H9 (cell line): ENCODE results near the gene C1QA. TPM values are rescaled to one million over a fixed set of nuclear protein-coding genes. Genes with fewer than 3 reads are reported as not detected.

ENCODE experiments used
- DNase-seq: peaks from one replicate; pipeline ENCODE4 v3.0.0-alpha.2; 2017
- H2AFZ ChIP-seq: one replicate; pipeline ENCODE4 v1.6.1; 2013; ENCODE audit warnings: mild to moderate bottlenecking, low read length, control low read depth, moderate library complexity
- H2AK5ac ChIP-seq: 2 replicates; pipeline ENCODE4 v1.6.1; 2013; ENCODE audit warnings: low read length, control low read depth, mixed read lengths; ENCODE audit not compliant: insufficient read length
- H2BK120ac ChIP-seq: one replicate; pipeline ENCODE4 v1.6.1; 2013; ENCODE audit warnings: low read depth, mild to moderate bottlenecking, low read length, control low read depth, inconsistent platforms; ENCODE audit not compliant: poor library complexity, severe bottlenecking
- H2BK12ac ChIP-seq: 2 replicates; pipeline ENCODE4 v1.6.1; 2013; ENCODE audit warnings: low read length, control low read depth, mixed read lengths, low read depth; ENCODE audit not compliant: insufficient read length
- H2BK15ac ChIP-seq: 2 replicates; pipeline ENCODE4 v1.6.1; 2013; ENCODE audit warnings: low read depth, low read length, control low read depth
- H2BK20ac ChIP-seq: one replicate; pipeline ENCODE4 v1.6.1; 2013; ENCODE audit warnings: low read depth, mild to moderate bottlenecking, low read length, control low read depth, inconsistent platforms; ENCODE audit not compliant: poor library complexity, severe bottlenecking
- H2BK5ac ChIP-seq: 2 replicates; pipeline ENCODE4 v1.6.1; 2013; ENCODE audit warnings: low read length, control low read depth, mixed read lengths; ENCODE audit not compliant: insufficient read length
- H3K14ac ChIP-seq: 2 replicates; pipeline ENCODE4 v1.6.1; 2013; ENCODE audit warnings: low read length, control low read depth; ENCODE audit not compliant: insufficient read depth
- H3K18ac ChIP-seq: 2 replicates; pipeline ENCODE4 v1.6.1; 2013; ENCODE audit warnings: low read depth, mild to moderate bottlenecking, mixed read lengths, low read length, control low read depth; ENCODE audit not compliant: insufficient read length
- H3K23ac ChIP-seq: 2 replicates; pipeline ENCODE4 v1.6.1; 2013; ENCODE audit warnings: low read length, control low read depth, mixed read lengths, low read depth; ENCODE audit not compliant: insufficient read length
- H3K23me2 ChIP-seq: 2 replicates; pipeline ENCODE4 v1.6.1; 2013; ENCODE audit warnings: low read depth, mild to moderate bottlenecking, mixed read lengths, low read length, control low read depth; ENCODE audit not compliant: insufficient read length, poor library complexity, severe bottlenecking
- H3K27ac ChIP-seq: 2 replicates; pipeline ENCODE4 v1.5.1; 2013; ENCODE audit warnings: low read length, control low read depth, mixed read lengths, low read depth; ENCODE audit not compliant: insufficient read length
- H3K27me3 ChIP-seq: 2 replicates; pipeline ENCODE4 v1.6.1; 2013; ENCODE audit warnings: low read length, control low read depth, inconsistent platforms; ENCODE audit not compliant: insufficient read depth
- H3K4ac ChIP-seq: 2 replicates; pipeline ENCODE4 v1.6.1; 2013; ENCODE audit warnings: low read depth, mild to moderate bottlenecking, control low read depth, inconsistent platforms, low read length, moderate library complexity
- H3K4me1 ChIP-seq: 2 replicates; pipeline ENCODE4 v1.6.1; 2013; ENCODE audit warnings: low read length, control low read depth, inconsistent platforms; ENCODE audit not compliant: insufficient read depth
- H3K4me2 ChIP-seq: 2 replicates; pipeline ENCODE4 v1.6.1; 2013; ENCODE audit warnings: low read length, control low read depth, mixed read lengths; ENCODE audit not compliant: insufficient read length, insufficient read depth
- H3K56ac ChIP-seq: 2 replicates; pipeline ENCODE4 v1.6.1; 2013; ENCODE audit warnings: low read depth, mild to moderate bottlenecking, mixed read lengths, low read length, control low read depth; ENCODE audit not compliant: insufficient read length
- H3K79me1 ChIP-seq: 2 replicates; pipeline ENCODE4 v1.6.1; 2013; ENCODE audit warnings: low read depth, mild to moderate bottlenecking, moderate library complexity, low read length, control low read depth, inconsistent platforms; ENCODE audit not compliant: insufficient read depth, poor library complexity, severe bottlenecking
- H3K79me2 ChIP-seq: 2 replicates; pipeline ENCODE4 v1.6.1; 2013; ENCODE audit warnings: low read length, control low read depth, inconsistent platforms; ENCODE audit not compliant: insufficient read depth
- H3K9ac ChIP-seq: 2 replicates; pipeline ENCODE4 v1.6.1; 2013; ENCODE audit warnings: low read length, control low read depth, mixed read lengths; ENCODE audit not compliant: insufficient read length; ENCODE audit errors: extremely low read depth
- H3K9me3 ChIP-seq: one replicate; pipeline ENCODE4 v1.6.1; 2013; ENCODE audit warnings: low read depth, low read length, inconsistent platforms; ENCODE audit not compliant: control insufficient read depth
- H3T11ph ChIP-seq: one replicate; pipeline ENCODE4 v1.6.1; 2013; ENCODE audit warnings: mild to moderate bottlenecking, low read length, control low read depth, inconsistent platforms
- H4K20me1 ChIP-seq: one replicate; pipeline ENCODE4 v1.6.1; 2013; ENCODE audit not compliant: control insufficient read depth, insufficient read length, insufficient read depth
- H4K5ac ChIP-seq: 2 replicates; pipeline ENCODE4 v1.6.1; 2013; ENCODE audit warnings: low read depth, mild to moderate bottlenecking, mixed read lengths, low read length, control low read depth; ENCODE audit not compliant: insufficient read length
- H4K8ac ChIP-seq: replicated peaks from 2 replicates; pipeline ENCODE4 v1.6.1; 2013; ENCODE audit warnings: low read length, control low read depth, mixed read lengths, low read depth; ENCODE audit not compliant: insufficient read length
- H4K91ac ChIP-seq: 2 replicates; pipeline ENCODE4 v1.6.1; 2013; ENCODE audit warnings: low read depth, mild to moderate bottlenecking, moderate library complexity, mixed read lengths, low read length, control low read depth; ENCODE audit not compliant: insufficient read length
- H3K27ac Mint-ChIP-seq, 3 experiments: 2 replicates in 2 of 3; 3 replicates in 1 of 3; pipeline ENCODE4 v1.8.0; 2020 to 2021; ENCODE audit warnings: mixed read lengths in 3 of 3, mild to moderate bottlenecking in 1 of 3, moderate library complexity in 1 of 3
- H3K27me3 Mint-ChIP-seq: 2 replicates; pipeline ENCODE4 v1.8.0; 2021; ENCODE audit warnings: low read depth, mild to moderate bottlenecking, moderate library complexity, mixed read lengths
- H3K36me3 Mint-ChIP-seq, 3 experiments: 2 replicates in 2 of 3; 3 replicates in 1 of 3; pipeline ENCODE4 v1.8.0; 2020 to 2021; ENCODE audit warnings: low read depth in 3 of 3, mixed read lengths in 3 of 3; ENCODE audit not compliant: insufficient read depth in 1 of 3
- H3K4me1 Mint-ChIP-seq, 2 experiments: 2 replicates each; pipeline ENCODE4 v1.8.0; 2020; ENCODE audit warnings: mixed read lengths in 2 of 2
- H3K4me3 Mint-ChIP-seq, 2 experiments: 2 replicates in 1 of 2; 3 replicates in 1 of 2; pipeline ENCODE4 v1.8.0; 2020 to 2021; ENCODE audit warnings: mild to moderate bottlenecking in 2 of 2, mixed read lengths in 2 of 2, moderate library complexity in 1 of 2
- H3K9me3 Mint-ChIP-seq, 2 experiments: 2 replicates in 1 of 2; 3 replicates in 1 of 2; pipeline ENCODE4 v1.8.0; 2020; ENCODE audit warnings: mild to moderate bottlenecking in 2 of 2, mixed read lengths in 2 of 2, moderate library complexity in 1 of 2
- WGBS: extraction: QIAGEN DNeasy Blood & Tissue Kit; methylation state at CpG from one replicate; pipeline ENCODE4 v1.1.7; 2013; ENCODE audit warnings: missing lambda C conversion rate, low lambda C conversion rate, mixed read lengths; ENCODE audit not compliant: insufficient read length; ENCODE audit errors: extremely low coverage; 5-methylcytosine and 5-hydroxymethylcytosine counted together
- total RNA-seq: library from RNA; stranded (reverse); gene quantifications from 2 replicates; pipeline ENCODE4 v1.2.1, GENCODE V29; 2021
- TF ChIP-seq, protein P1 (sequence below): fragments of 200-600 bp; sonication (generic); conservative IDR thresholded peaks from 3 replicates; pipeline ENCODE4 v1.8.0; 2021; ENCODE audit warnings: antibody characterized with exemption, mild to moderate bottlenecking

Gene C1QA
- total RNA-seq, 1 experiment from 2014 or later: not detected

DNA sequence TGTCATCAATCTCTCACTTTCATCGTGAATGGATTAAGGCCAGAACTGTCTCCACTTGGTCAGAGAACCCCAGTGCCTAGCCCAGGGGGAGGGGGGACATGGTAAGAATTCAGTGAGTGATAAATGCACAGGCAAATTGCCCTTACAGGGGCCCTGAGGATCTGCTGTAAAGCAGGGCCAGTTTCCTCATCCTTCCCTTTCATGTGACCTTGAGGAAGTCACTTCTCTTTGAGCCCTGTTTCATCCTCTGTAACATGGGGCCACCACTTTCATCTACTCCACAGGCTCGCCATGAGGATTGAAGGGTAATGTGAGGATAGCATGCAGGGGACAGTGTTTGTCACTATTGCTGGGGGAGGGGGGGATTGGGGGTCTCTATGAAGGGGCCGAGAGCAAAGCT, 28.1 kb upstream of the C1QA start:
- Histone ChIP-seq H3K56ac (no peak overlapping the region), H3K14ac (no peak overlapping the region), H2BK5ac (no peak overlapping the region), H2BK12ac (no peak overlapping the region), H2AK5ac (no peak overlapping the region), H4K5ac (no peak overlapping the region), H2BK120ac (no peak overlapping the region), H3T11ph (no peak overlapping the region), H3K9me3 (no peaks in the 10 kb centered on the region), H2AFZ (no peak overlapping the region), H4K20me1 (no peaks in the 10 kb centered on the region), H3K23me2 (no peaks in the 10 kb centered on the region), H4K8ac (no peak overlapping the region), H3K9ac (no peak overlapping the region), H3K79me2 (no peaks in the 10 kb centered on the region), H3K23ac (no peak overlapping the region), H2BK15ac (no peak overlapping the region), H2BK20ac (no peak overlapping the region), H3K4me1 (no peaks in the 10 kb centered on the region), H3K79me1 (no peaks in the 10 kb centered on the region), H3K27ac (no peak overlapping the region), H3K4me2 (no peak overlapping the region), H3K18ac (no peak overlapping the region), H3K27me3 (no peaks in the 10 kb centered on the region), H4K91ac (no peak overlapping the region), H3K4ac (no peak overlapping the region)
- DNase-seq: no peak
- Mint-ChIP-seq H3K4me3 (no peak overlapping the region), H3K4me1 (peaks cover 41 to 84% of the 10 kb centered on the region in 2 experiments), H3K36me3 (no peaks in the 10 kb centered on the region), H3K9me3 (peaks cover 0 to 3% of the 10 kb centered on the region in 2 experiments; a peak in 2 of 5 replicates), H3K27me3 (peaks cover 83% of the 10 kb centered on the region), H3K27ac (no peak overlapping the region)
- no CpG with 5 or more reads among the region's 3 CpGs for WGBS
- TF ChIP-seq, protein P1, sequence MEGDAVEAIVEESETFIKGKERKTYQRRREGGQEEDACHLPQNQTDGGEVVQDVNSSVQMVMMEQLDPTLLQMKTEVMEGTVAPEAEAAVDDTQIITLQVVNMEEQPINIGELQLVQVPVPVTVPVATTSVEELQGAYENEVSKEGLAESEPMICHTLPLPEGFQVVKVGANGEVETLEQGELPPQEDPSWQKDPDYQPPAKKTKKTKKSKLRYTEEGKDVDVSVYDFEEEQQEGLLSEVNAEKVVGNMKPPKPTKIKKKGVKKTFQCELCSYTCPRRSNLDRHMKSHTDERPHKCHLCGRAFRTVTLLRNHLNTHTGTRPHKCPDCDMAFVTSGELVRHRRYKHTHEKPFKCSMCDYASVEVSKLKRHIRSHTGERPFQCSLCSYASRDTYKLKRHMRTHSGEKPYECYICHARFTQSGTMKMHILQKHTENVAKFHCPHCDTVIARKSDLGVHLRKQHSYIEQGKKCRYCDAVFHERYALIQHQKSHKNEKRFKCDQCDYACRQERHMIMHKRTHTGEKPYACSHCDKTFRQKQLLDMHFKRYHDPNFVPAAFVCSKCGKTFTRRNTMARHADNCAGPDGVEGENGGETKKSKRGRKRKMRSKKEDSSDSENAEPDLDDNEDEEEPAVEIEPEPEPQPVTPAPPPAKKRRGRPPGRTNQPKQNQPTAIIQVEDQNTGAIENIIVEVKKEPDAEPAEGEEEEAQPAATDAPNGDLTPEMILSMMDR: no peak
